Activated T-helper 9 cell treated with anti-CD3 and anti-CD28 coated beads, Interleukin-2, amount 50 U/mL, for 16 hours (primary cell): ENCODE results near the gene ETV7.
"Not testable (repeated sequence)": the region's sequence is repeated elsewhere in the genome, so short reads cannot be mapped to it uniquely, and the experiment has no call there.

ENCODE experiments used
- DNase-seq: peaks from one replicate; pipeline ENCODE4 v3.0.0-alpha.2; 2020; ENCODE audit warnings: low read depth

ETV7 gene

GRCh38 chr6:36340306-36340617 lies 47.2 kb downstream of the ETV7 start:
- DNase-seq = no peak

GRCh38 chr6:36339146-36339545 lies 48.3 kb downstream of the ETV7 start:
- DNase-seq = no peak

- not testable (repeated sequence) for DNase-seq
Measured at GRCh38 chr6:36338223-36338622, 49.2 kb downstream of the ETV7 start.

GRCh38 chr6:36337814-36338213 lies 49.7 kb downstream of the ETV7 start:
- DNase-seq = no peak

- no peak for DNase-seq
Measured at GRCh38 chr6:36336779-36337241, 50.7 kb downstream of the ETV7 start, which contains the start of gene BNIP5. Gene BNIP5 (minus strand): TSS chr6:36336888. CDS start chr6:36330690, 6,198 bp downstream.

- DNase-seq = no peak
Measured at GRCh38 chr6:36336208-36336710, 51.2 kb downstream of the ETV7 start.

GRCh38 chr6:36335465-36336207 lies 51.8 kb downstream of the ETV7 start:
- no peak for DNase-seq

GRCh38 chr6:36334832-36335459 lies 52.5 kb downstream of the ETV7 start:
- DNase-seq = no peak

GRCh38 chr6:36333931-36334725 lies 53.3 kb downstream of the ETV7 start:
- DNase-seq = no peak

- no peak for DNase-seq
Measured at GRCh38 chr6:36333171-36333895, 54.1 kb downstream of the ETV7 start.

GRCh38 chr6:36331381-36331780 lies 56.1 kb downstream of the ETV7 start:
- DNase-seq = no peak

- DNase-seq = no peak
Measured at GRCh38 chr6:36330366-36330765, 57.1 kb downstream of the ETV7 start.

- DNase-seq = no peak
Measured at GRCh38 chr6:36329798-36330291, 57.6 kb downstream of the ETV7 start.

- no peak for DNase-seq
Measured at GRCh38 chr6:36328600-36328999, 58.9 kb downstream of the ETV7 start.

GRCh38 chr6:36327919-36328236 lies 59.6 kb downstream of the ETV7 start:
- no peak for DNase-seq

- no peak for DNase-seq
Measured at GRCh38 chr6:36327226-36327918, 60.1 kb downstream of the ETV7 start.

- no peak for DNase-seq
Measured at GRCh38 chr6:36326356-36326995, 61.0 kb downstream of the ETV7 start.

GRCh38 chr6:36324715-36325114 lies 62.8 kb downstream of the ETV7 start:
- no peak for DNase-seq

- no peak for DNase-seq
Measured at GRCh38 chr6:36324191-36324590, 63.3 kb downstream of the ETV7 start.

GRCh38 chr6:36323062-36323461 lies 64.4 kb downstream of the ETV7 start:
- no peak for DNase-seq

- DNase-seq = no peak
Measured at GRCh38 chr6:36322591-36322990, 64.9 kb downstream of the ETV7 start.
